HG02759 (cell line): ENCODE results near the gene SMIM10.
"Not testable (repeated sequence)": the region's sequence is repeated elsewhere in the genome, so short reads cannot be mapped to it uniquely, and the experiment has no call there.

Source experiments
- ATAC-seq: cut with Tn5 transposase; IDR thresholded peaks from one replicate; pipeline ENCODE4 v1.9.1; 2021; ENCODE audit warnings: mild to moderate bottlenecking, moderate library complexity; ENCODE audit not compliant: unreplicated experiment

Gene SMIM10

DNA sequence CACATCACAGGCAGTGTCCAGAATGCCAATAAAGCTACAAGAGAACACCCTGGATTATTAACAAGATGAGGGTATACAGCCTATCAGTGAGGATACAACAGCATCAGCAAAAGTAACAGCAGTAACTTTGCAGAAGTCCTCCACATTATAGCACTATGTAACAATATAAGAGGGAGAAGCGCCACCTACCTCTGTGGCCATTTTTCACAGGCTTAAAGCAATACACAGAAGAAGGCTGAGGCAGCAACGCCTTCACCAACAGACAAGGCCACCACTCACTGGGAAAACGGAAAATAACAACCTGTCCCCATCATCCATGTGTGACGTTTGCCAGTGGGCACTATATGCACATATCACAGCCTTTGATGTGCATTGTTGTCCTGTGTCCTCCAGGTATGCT, 19.0 kb downstream of the SMIM10 start:
- no peak for ATAC-seq

DNA sequence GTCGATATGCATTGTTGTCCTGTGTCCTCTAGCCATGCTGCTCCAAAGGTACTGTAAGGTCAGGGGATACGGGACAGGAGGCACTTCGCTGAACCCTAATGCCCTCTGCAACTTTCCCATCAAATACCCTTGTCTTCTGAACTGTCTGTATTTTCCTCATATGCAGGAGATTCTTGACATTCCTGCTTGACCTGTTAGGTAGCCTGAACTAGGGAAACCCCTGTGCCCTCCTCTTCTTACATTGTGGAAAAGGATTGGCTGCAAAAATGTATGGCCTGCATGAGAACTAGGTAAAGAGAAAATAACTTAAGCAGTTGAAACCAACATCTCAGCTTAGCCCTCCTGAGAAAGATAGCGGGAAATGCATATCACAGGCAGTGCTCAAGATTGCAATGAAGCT, 20.1 kb downstream of the SMIM10 start:
- no peak for ATAC-seq

DNA sequence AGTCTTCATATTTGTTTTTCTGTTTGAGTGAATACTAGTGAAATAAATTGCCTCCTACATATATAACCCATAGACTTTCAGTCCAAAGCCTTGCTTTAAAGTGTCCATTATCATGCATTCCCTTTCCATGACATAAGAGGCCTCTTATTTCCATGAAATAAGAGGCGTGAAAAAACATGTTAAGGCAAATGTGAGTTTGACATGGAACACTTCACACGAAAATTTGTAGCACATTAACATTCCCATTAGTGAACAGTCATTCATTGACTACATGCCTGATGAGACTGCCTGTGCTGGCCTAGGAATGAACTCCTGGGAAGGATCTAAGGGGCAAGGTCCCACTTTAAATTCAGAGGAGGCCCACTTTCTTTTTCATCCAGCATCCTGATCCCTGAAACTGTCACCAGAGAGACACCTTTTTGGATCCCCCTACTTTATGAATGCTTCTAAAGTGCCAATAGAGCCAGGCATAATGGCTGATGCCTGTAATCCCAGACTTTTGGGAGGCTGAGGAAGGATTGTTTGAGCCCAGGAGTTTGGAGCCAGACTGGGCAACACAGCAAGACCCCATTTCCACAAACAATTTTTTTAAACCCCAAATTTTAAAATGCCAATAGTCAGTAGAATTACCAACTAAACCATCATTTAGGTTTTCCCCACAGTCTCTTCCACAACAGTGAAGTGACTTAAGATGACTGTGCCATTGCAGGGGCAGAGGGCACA, 24.9 kb downstream of the SMIM10 start:
- ATAC-seq, result no peak

- ATAC-seq, result not testable (repeated sequence)
Observed at GRCh38 chrX:135019890-135020289, 29.1 kb downstream of the SMIM10 start.

DNA sequence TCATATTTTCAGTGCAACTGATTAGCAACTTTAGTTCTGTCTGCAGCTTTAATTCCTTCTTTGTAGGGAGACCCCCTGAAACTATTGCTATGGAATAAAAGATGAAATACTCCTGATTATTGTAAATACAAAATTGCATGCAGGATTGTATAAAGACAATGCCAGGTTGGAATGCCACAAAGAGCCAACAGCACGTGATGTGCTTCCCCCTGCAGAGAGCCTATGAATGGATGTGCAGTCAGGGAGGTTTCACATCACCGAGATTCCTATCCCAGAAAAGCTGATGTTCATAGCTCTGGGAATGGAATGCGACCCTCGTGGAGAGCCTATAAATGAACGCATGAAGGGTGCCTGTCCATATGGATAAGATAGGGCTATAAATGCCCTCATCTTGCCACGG, 33.0 kb downstream of the SMIM10 start:
- ATAC-seq, result not testable (repeated sequence)

DNA sequence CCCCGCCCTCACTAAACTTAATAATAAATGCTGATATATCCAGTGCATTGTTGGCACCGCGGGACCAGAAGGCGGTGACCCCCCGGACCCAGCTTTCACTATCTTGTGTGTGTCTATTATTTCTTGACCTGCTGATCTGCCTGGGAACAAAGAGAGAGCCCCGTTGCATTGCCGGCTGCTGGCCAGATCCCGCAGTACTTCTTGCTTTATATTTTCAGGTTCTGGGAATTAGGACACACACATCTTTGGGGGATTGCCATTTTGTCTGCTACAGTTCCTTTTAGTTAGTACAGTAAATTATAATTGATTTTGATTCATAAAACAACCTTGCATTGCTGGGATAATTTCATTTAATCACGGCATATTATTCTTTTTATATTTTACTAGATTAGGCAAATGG, 33.7 kb downstream of the SMIM10 start:
- no peak for ATAC-seq

DNA sequence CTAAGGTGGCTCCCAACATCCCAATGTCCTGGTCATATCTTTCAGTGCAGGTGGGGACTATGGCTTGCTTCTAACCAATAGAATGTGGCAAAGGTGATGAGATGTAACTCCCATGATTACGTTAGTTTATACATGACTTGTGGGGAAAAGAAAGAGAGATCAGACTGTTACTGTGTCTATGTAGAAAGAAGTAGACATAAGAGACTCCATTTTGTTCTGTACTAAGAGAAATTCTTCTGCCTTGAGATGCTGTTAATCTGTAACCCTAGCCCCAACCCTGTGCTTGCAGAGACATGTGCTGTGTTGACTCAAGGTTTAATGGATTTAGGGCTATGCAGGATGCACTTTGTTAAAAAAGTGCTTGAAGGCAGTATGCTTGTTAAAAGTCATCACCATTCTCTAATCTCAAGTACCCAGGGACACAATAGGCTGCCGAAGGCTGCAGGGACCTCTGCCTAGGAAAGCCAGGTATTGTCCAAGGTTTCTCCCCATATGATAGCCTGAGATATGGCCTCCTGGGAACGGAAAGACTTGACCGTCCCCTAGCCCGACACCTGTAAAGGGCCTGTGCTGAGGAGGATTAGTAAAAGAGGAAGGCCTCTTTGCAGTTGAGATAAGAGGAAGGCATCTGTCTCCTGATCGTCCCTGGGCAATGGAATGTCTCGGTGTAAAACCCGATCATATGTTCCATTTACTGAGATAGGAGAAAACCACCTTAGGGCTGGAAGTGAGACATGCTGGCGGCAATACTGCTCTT, 39.6 kb downstream of the SMIM10 start:
- not testable (repeated sequence) for ATAC-seq

- ATAC-seq, result not testable (repeated sequence)
Observed at GRCh38 chrX:135041149-135042123, 50.6 kb downstream of the SMIM10 start.
